IMR-90 (cell line): ENCODE data around the gene TNNC2. TPM values are rescaled to one million over a fixed set of nuclear protein-coding genes. Genes with fewer than 3 reads are reported as not detected.

Experiments used
- ATAC-seq: fragments of 200-7000 bp; cut with Tn5 transposase; 2 replicates; pipeline ENCODE4 v1.9.1; 2020; ENCODE audit warnings: low read depth, mild to moderate bottlenecking, moderate library complexity
- BruUV-seq: library from RNA; stranded (reverse); fragments of 400-500 nt; replicated peaks from 2 replicates; lab custom pipeline; 2021; lab: Mats Ljungman, UMichigan
- CTCF ChIA-PET: fragments of 300-600 bp; formaldehyde crosslinking; extraction: SDS; loops from one replicate; lab custom pipeline; 2021; ENCODE audit warnings: antibody characterized with exemption; lab: Yijun Ruan, JAX
- POLR2A ChIA-PET: fragments of 300-600 bp; sonication (Branson Sonifier 250); formaldehyde crosslinking; loops from one replicate; lab custom pipeline; 2022; ENCODE audit warnings: antibody characterized with exemption; ENCODE audit not compliant: unreplicated experiment; lab: Charles Lee
- DNase-seq: peaks from one replicate; pipeline ENCODE4 v3.0.0; 2013
- H2AFZ ChIP-seq: replicated peaks from 2 replicates; pipeline ENCODE3; 2013; ENCODE audit warnings: low read length, mild to moderate bottlenecking; ENCODE audit not compliant: poor library complexity
- H2AK5ac ChIP-seq: 2 replicates; pipeline ENCODE4 v1.6.1; 2013; ENCODE audit warnings: low read depth, low read length, inconsistent platforms
- H2AK9ac ChIP-seq: replicated peaks from 2 replicates; pipeline ENCODE3; 2013; ENCODE audit warnings: mild to moderate bottlenecking, low read depth, low read length, moderate library complexity; ENCODE audit not compliant: poor library complexity
- H2BK120ac ChIP-seq: 2 replicates; pipeline ENCODE4 v1.6.1; 2013; ENCODE audit warnings: low read depth, low read length, inconsistent platforms
- H2BK15ac ChIP-seq: 3 replicates; pipeline ENCODE4 v1.6.1; 2013; ENCODE audit warnings: low read depth, low read length, inconsistent platforms
- H2BK20ac ChIP-seq: 2 replicates; pipeline ENCODE4 v1.6.1; 2013; ENCODE audit warnings: low read depth, mild to moderate bottlenecking, inconsistent platforms, low read length, moderate library complexity
- H2BK5ac ChIP-seq: 2 replicates; pipeline ENCODE4 v1.6.1; 2013; ENCODE audit warnings: mild to moderate bottlenecking, low read depth, low read length, inconsistent platforms; ENCODE audit not compliant: poor library complexity, severe bottlenecking
- H3K14ac ChIP-seq: replicated peaks from 2 replicates; pipeline ENCODE4 v1.6.1; 2013; ENCODE audit warnings: low read depth, low read length, inconsistent platforms
- H3K18ac ChIP-seq: 2 replicates; pipeline ENCODE4 v1.6.1; 2013; ENCODE audit warnings: low read depth, low read length, control low read depth
- H3K23ac ChIP-seq: 2 replicates; pipeline ENCODE4 v1.6.1; 2013; ENCODE audit warnings: low read depth, low read length, inconsistent platforms
- H3K27ac ChIP-seq: 2 replicates; pipeline ENCODE4 v1.5.1; 2013; ENCODE audit warnings: mild to moderate bottlenecking, control low read depth, low read length; ENCODE audit not compliant: insufficient read depth
- H3K27me3 ChIP-seq: 2 replicates; pipeline ENCODE4 v1.6.1; 2013; ENCODE audit warnings: low read length; ENCODE audit not compliant: control insufficient read depth, insufficient read depth
- H3K36me3 ChIP-seq: 2 replicates; pipeline ENCODE4 v1.6.1; 2013; ENCODE audit warnings: low read length, mixed read lengths; ENCODE audit not compliant: control insufficient read depth, insufficient read depth
- H3K4ac ChIP-seq: 2 replicates; pipeline ENCODE4 v1.6.1; 2013; ENCODE audit warnings: low read depth, low read length, inconsistent platforms
- H3K4me1 ChIP-seq: 2 replicates; pipeline ENCODE4 v1.6.1; 2013; ENCODE audit warnings: low read length, mixed read lengths; ENCODE audit not compliant: control insufficient read depth, insufficient read depth
- H3K4me2 ChIP-seq: 2 replicates; pipeline ENCODE4 v1.6.1; 2013; ENCODE audit warnings: low read depth, mild to moderate bottlenecking, control low read depth, low read length, moderate library complexity
- H3K4me3 ChIP-seq: 2 replicates; pipeline ENCODE4 v1.5.1; 2013; ENCODE audit warnings: low read depth, mild to moderate bottlenecking, control low read depth, low read length, moderate library complexity; ENCODE audit not compliant: insufficient read depth
- H3K56ac ChIP-seq: 2 replicates; pipeline ENCODE4 v1.6.1; 2013; ENCODE audit warnings: low read length, inconsistent platforms; ENCODE audit not compliant: insufficient read depth; ENCODE audit errors: extremely low read depth
- H3K79me1 ChIP-seq, 2 experiments: 2 replicates each; pipeline ENCODE4 v1.6.1; 2013; ENCODE audit warnings: low read length in 2 of 2, inconsistent platforms in 1 of 2, low read depth in 1 of 2
- H3K9ac ChIP-seq: 2 replicates; pipeline ENCODE4 v1.6.1; 2013; ENCODE audit warnings: low read depth, low read length, control low read depth
- H3K9me1 ChIP-seq: 2 replicates; pipeline ENCODE4 v1.6.1; 2013; ENCODE audit warnings: low read length, inconsistent platforms; ENCODE audit not compliant: insufficient read depth
- H3K9me3 ChIP-seq: 2 replicates; pipeline ENCODE4 v1.6.1; 2013; ENCODE audit warnings: low read length; ENCODE audit not compliant: control insufficient read depth, insufficient read depth
- H4K20me1 ChIP-seq: 2 replicates; pipeline ENCODE4 v1.6.1; 2013; ENCODE audit warnings: low read length, inconsistent platforms; ENCODE audit not compliant: insufficient read depth
- H4K5ac ChIP-seq: 2 replicates; pipeline ENCODE4 v1.6.1; 2013; ENCODE audit warnings: mild to moderate bottlenecking, low read depth, low read length, control low read depth
- H4K8ac ChIP-seq, 2 experiments: 2 replicates each; pipeline ENCODE4 v1.6.1; 2013; ENCODE audit warnings: low read depth in 2 of 2, low read length in 2 of 2, control low read depth in 1 of 2, inconsistent platforms in 1 of 2
- H4K91ac ChIP-seq: 2 replicates; pipeline ENCODE4 v1.6.1; 2013; ENCODE audit warnings: low read depth, low read length, inconsistent platforms; ENCODE audit not compliant: insufficient read depth
- BHLHE40 ChIP-seq: fragments of 150-350 bp; IDR thresholded peaks from 2 replicates; pipeline ENCODE4 v1.6.1; 2016; ENCODE audit warnings: mild to moderate bottlenecking, low read depth, low read length
- CEBPB ChIP-seq: IDR thresholded peaks from 2 replicates; pipeline ENCODE4 v1.6.1; 2012; ENCODE audit warnings: low read depth, low read length, improper control_type of control experiment
- ELK1 ChIP-seq: fragments of 150-350 bp; IDR thresholded peaks from 2 replicates; pipeline ENCODE4 v1.6.1; 2016; ENCODE audit warnings: low read depth, mild to moderate bottlenecking, low read length, moderate library complexity, borderline replicate concordance
- FOS ChIP-seq: fragments of 150-350 bp; IDR thresholded peaks from 2 replicates; pipeline ENCODE4 v1.6.1; 2016; ENCODE audit warnings: low read depth, low read length
- MAFK ChIP-seq: IDR thresholded peaks from 2 replicates; pipeline ENCODE4 v1.6.1; 2012; ENCODE audit warnings: low read depth, low read length, improper control_type of control experiment
- MXI1 ChIP-seq: IDR thresholded peaks from 2 replicates; pipeline ENCODE4 v1.6.1; 2012; ENCODE audit warnings: low read depth, mild to moderate bottlenecking, low read length, moderate library complexity, borderline replicate concordance
- RFX5 ChIP-seq: IDR thresholded peaks from 2 replicates; pipeline ENCODE4 v1.8.0; 2012; ENCODE audit warnings: low read depth, mild to moderate bottlenecking, low read length, moderate library complexity
- SMC3 ChIP-seq: fragments of 150-350 bp; IDR thresholded peaks from 2 replicates; pipeline ENCODE4 v1.6.1; 2016; ENCODE audit warnings: low read depth, mild to moderate bottlenecking, antibody characterized with exemption, low read length, moderate library complexity
- WGBS, 2 experiments: methylation state at CpG; one replicate each; pipeline versions ENCODE4 v1.1.5 to v1.1.7; 2013; ENCODE audit warnings: missing lambda C conversion rate in 2 of 2; ENCODE audit not compliant: insufficient read length in 1 of 2; ENCODE audit errors: extremely low coverage in 2 of 2; 5-methylcytosine and 5-hydroxymethylcytosine counted together
- dilution Hi-C: fragments of 300-500 bp; cut with HindIII; formaldehyde crosslinking; loops from one replicate; pipeline ENCODE4 v1.14.3; 2018; ENCODE audit warnings: low sequenced_read_pairs; ENCODE audit not compliant: unreplicated experiment
- in situ Hi-C: fragments of 300-500 bp; cut with MboI; formaldehyde crosslinking; loops from 3 replicates; pipeline ENCODE4 v1.14.3; 2019; ENCODE audit warnings: low sequenced_read_pairs, inconsistent platforms, mixed read lengths
- intact Hi-C: fragments of 100-400 bp; cut with micrococcal nuclease; formaldehyde crosslinking; loops from 2 replicates; pipeline ENCODE4 v1.10.0; 2022
- polyA plus RNA-seq, 3 experiments: library from polyadenylated mRNA; depleted of rRNA; stranded (reverse); fragments of >200 nt; gene quantifications; 2 replicates each; pipeline ENCODE4 v1.2.3, GENCODE V29; 2012; ENCODE audit warnings: low replicate concordance in 1 of 3
- total RNA-seq: library from RNA; depleted of rRNA; stranded (reverse); fragments of >200 nt; gene quantifications from 2 replicates; pipeline ENCODE4 v1.2.3, GENCODE V29; 2012

Gene TNNC2
- total and polyA plus RNA-seq, 2 of the 4 experiments (the other 2 are of a cell fraction), result 0.46 TPM; not detected in 1

GRCh38 chr20:45841407-45842129, 14.5 kb upstream of the TNNC2 start (continued):
- no peak for TF ChIP-seq RFX5

DNA sequence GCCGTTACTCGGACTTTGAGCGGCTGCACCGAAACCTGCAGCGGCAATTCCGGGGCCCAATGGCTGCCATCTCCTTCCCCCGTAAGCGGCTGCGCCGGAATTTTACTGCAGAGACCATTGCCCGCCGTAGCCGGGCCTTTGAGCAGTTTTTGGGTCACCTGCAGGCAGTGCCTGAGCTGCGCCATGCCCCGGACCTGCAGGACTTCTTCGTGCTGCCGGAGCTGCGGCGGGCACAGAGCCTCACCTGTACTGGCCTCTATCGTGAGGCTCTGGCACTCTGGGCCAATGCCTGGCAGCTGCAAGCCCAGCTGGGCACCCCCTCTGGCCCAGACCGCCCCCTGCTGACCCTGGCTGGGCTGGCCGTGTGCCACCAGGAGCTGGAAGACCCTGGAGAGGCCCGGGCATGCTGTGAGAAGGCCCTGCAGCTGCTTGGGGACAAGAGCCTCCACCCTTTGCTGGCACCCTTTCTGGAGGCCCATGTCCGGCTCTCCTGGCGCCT, 13.6 kb upstream of the TNNC2 start:
- no peak overlapping the region for H4K5ac ChIP-seq
- H2AK5ac ChIP-seq, result no peak overlapping the region
- H3K36me3 ChIP-seq, result peaks cover 57% of the 10 kb centered on the region
- DNase-seq (no peak), ATAC-seq (no peak)
- H3K4me2 ChIP-seq, result no peak overlapping the region
- H4K91ac ChIP-seq, result no peak overlapping the region
- H3K18ac ChIP-seq, result no peak overlapping the region
- peaks cover 4% of the 10 kb centered on the region for H3K4me1 ChIP-seq
- H3K4me3 ChIP-seq, result no peak overlapping the region
- H4K20me1 ChIP-seq, result peaks cover 5% of the 10 kb centered on the region
- H3K9me1 ChIP-seq, result peaks cover 19% of the 10 kb centered on the region
- TF ChIP-seq MAFK (no peak), BHLHE40 (no peak), MXI1 (no peak), SMC3 (no peak), CEBPB (no peak), FOS (no peak), ELK1 (no peak)
- H3K9me3 ChIP-seq, result no peaks in the 10 kb centered on the region
- H2BK5ac ChIP-seq, result no peak overlapping the region
- H3K79me1 ChIP-seq, result peaks cover 11 to 24% of the 10 kb centered on the region in 2 experiments
- in situ Hi-C loops, result no loop called here
- ChIA-PET CTCF (no interaction called here), POLR2A (no interaction called here)
- H3K9ac ChIP-seq, result no peak overlapping the region
- no peak overlapping the region for H2BK20ac ChIP-seq
- no TSS peak for BruUV-seq
- H2AFZ ChIP-seq, result no peak overlapping the region
- H2BK15ac ChIP-seq, result no peak overlapping the region
- H2AK9ac ChIP-seq, result peak overlapping the region; percentile 13
- dilution Hi-C loops, result no loop called here
- H3K27me3 ChIP-seq, result no peaks in the 10 kb centered on the region
- 95% methylated on average over 20 of the region's 25 CpGs; no CpG with 5 or more reads in 1 of the 2 experiments for WGBS, 2 experiments
- H3K14ac ChIP-seq, result no peak overlapping the region
- H2BK120ac ChIP-seq, result no peak overlapping the region
- intact Hi-C loops, result no loop called here
- H3K4ac ChIP-seq, result no peak overlapping the region
- no peak overlapping the region for H3K27ac ChIP-seq
- H4K8ac ChIP-seq, result no peak overlapping the region
- H3K23ac ChIP-seq, result no peak overlapping the region
- no peak overlapping the region for H3K56ac ChIP-seq
